HUES6 (cell line): ENCODE results near the gene C16orf82.
"Not testable (repeated sequence)": the region's sequence is repeated elsewhere in the genome, so short reads cannot be mapped to it uniquely, and the experiment has no call there.

ENCODE experiments used
- H3K27ac ChIP-seq: 2 replicates; pipeline ENCODE4 v1.7.0; 2013; ENCODE audit warnings: low read depth, mild to moderate bottlenecking, low read length, inconsistent platforms
- H3K27me3 ChIP-seq: 2 replicates; pipeline ENCODE4 v1.6.1; 2013; ENCODE audit warnings: low read length; ENCODE audit not compliant: control insufficient read depth, insufficient read depth
- H3K36me3 ChIP-seq: 2 replicates; pipeline ENCODE4 v1.6.1; 2013; ENCODE audit warnings: low read length; ENCODE audit not compliant: control insufficient read depth, insufficient read depth
- H3K4me1 ChIP-seq: 2 replicates; pipeline ENCODE4 v1.6.1; 2013; ENCODE audit warnings: low read length; ENCODE audit not compliant: control insufficient read depth, insufficient read depth
- H3K4me3 ChIP-seq: 2 replicates; pipeline ENCODE4 v1.5.1; 2013; ENCODE audit warnings: low read depth, low read length
- H3K9ac ChIP-seq: one replicate; pipeline ENCODE4 v1.6.1; 2013; ENCODE audit warnings: mild to moderate bottlenecking, low read length
- H3K9me3 ChIP-seq: 2 replicates; pipeline ENCODE4 v1.6.1; 2013; ENCODE audit warnings: low read depth, low read length; ENCODE audit not compliant: control insufficient read depth, insufficient read depth

The C16orf82 gene

GRCh38 chr16:27086031-27086430 lies 19.3 kb downstream of the C16orf82 start:
- H3K9me3 ChIP-seq, H3K27me3 ChIP-seq, H3K9ac ChIP-seq, H3K36me3 ChIP-seq, H3K27ac ChIP-seq, H3K4me3 ChIP-seq: not testable (repeated sequence)
- peaks cover 17% of the 10 kb centered on the region for H3K4me1 ChIP-seq

GRCh38 chr16:27088216-27088615 lies 21.5 kb downstream of the C16orf82 start:
- Histone ChIP-seq H3K36me3 (no peaks in the 10 kb centered on the region), H3K4me1 (peaks cover 12% of the 10 kb centered on the region), H3K9ac (no peak overlapping the region), H3K4me3 (no peak overlapping the region), H3K27me3 (no peaks in the 10 kb centered on the region), H3K9me3 (no peaks in the 10 kb centered on the region), H3K27ac (no peak overlapping the region)

GRCh38 chr16:27096375-27096774 lies 29.6 kb downstream of the C16orf82 start:
- no peaks in the 10 kb centered on the region for H3K4me1 ChIP-seq
- no peak overlapping the region for H3K9ac ChIP-seq
- no peak overlapping the region for H3K27ac ChIP-seq
- 0 out of 2 replicates have a peak, but pooled peaks cover 2% of the 10 kb centered on the region for H3K9me3 ChIP-seq
- no peaks in the 10 kb centered on the region for H3K36me3 ChIP-seq
- no peaks in the 10 kb centered on the region for H3K27me3 ChIP-seq
- no peak overlapping the region for H3K4me3 ChIP-seq

- Histone ChIP-seq H3K27me3 (no peaks in the 10 kb centered on the region), H3K36me3 (no peaks in the 10 kb centered on the region), H3K4me1 (no peaks in the 10 kb centered on the region), H3K9ac (no peak overlapping the region), H3K27ac (no peak overlapping the region), H3K9me3 (0 out of 2 replicates have a peak, but pooled peaks cover 2% of the 10 kb centered on the region), H3K4me3 (no peak overlapping the region)
These were observed 31.1 kb downstream of the C16orf82 start for GRCh38 chr16:27097800-27098230.

- Histone ChIP-seq H3K9me3 (0 out of 2 replicates have a peak, but pooled peaks cover 2% of the 10 kb centered on the region), H3K4me3 (no peak overlapping the region), H3K36me3 (no peaks in the 10 kb centered on the region), H3K4me1 (no peaks in the 10 kb centered on the region), H3K27me3 (no peaks in the 10 kb centered on the region), H3K27ac (no peak overlapping the region), H3K9ac (no peak overlapping the region)
These were observed 31.8 kb downstream of the C16orf82 start for GRCh38 chr16:27098366-27099049.

- Histone ChIP-seq H3K4me1 (0 out of 2 replicates have a peak, but pooled peaks cover 2% of the 10 kb centered on the region), H3K9me3 (0 out of 2 replicates have a peak, but pooled peaks cover 3% of the 10 kb centered on the region), H3K27me3 (no peaks in the 10 kb centered on the region), H3K27ac (no peak overlapping the region), H3K4me3 (no peak overlapping the region), H3K36me3 (no peaks in the 10 kb centered on the region), H3K9ac (no peak overlapping the region)
These were observed 36.2 kb downstream of the C16orf82 start for GRCh38 chr16:27102701-27103575.

GRCh38 chr16:27103954-27104353 lies 37.2 kb downstream of the C16orf82 start:
- 0 out of 2 replicates have a peak, but pooled peaks cover 5% of the 10 kb centered on the region for H3K4me1 ChIP-seq
- H3K27ac ChIP-seq, result no peak overlapping the region
- H3K27me3 ChIP-seq, result peaks cover 2% of the 10 kb centered on the region
- H3K9ac ChIP-seq, result no peak overlapping the region
- H3K9me3 ChIP-seq, result 0 out of 2 replicates have a peak, but pooled peaks cover 3% of the 10 kb centered on the region
- H3K36me3 ChIP-seq, result no peaks in the 10 kb centered on the region
- H3K4me3 ChIP-seq, result no peak overlapping the region

- H3K27me3 ChIP-seq, result peaks cover 8% of the 10 kb centered on the region
- H3K9me3 ChIP-seq, result 0 out of 2 replicates have a peak, but pooled peaks cover 3% of the 10 kb centered on the region
- H3K4me3 ChIP-seq, result no peak overlapping the region
- H3K36me3 ChIP-seq, result no peaks in the 10 kb centered on the region
- no peak overlapping the region for H3K27ac ChIP-seq
- peaks cover 13% of the 10 kb centered on the region for H3K4me1 ChIP-seq
- no peak overlapping the region for H3K9ac ChIP-seq
These were observed 39.6 kb downstream of the C16orf82 start for GRCh38 chr16:27106305-27106704.

GRCh38 chr16:27107185-27107592 lies 40.5 kb downstream of the C16orf82 start:
- Histone ChIP-seq H3K9ac (no peak overlapping the region), H3K9me3 (0 out of 2 replicates have a peak, but pooled peaks cover 3% of the 10 kb centered on the region), H3K4me1 (peaks cover 13% of the 10 kb centered on the region), H3K27ac (no peak overlapping the region), H3K36me3 (no peaks in the 10 kb centered on the region), H3K27me3 (peaks cover 8% of the 10 kb centered on the region), H3K4me3 (no peak overlapping the region)

- Histone ChIP-seq H3K9ac (no peak overlapping the region), H3K36me3 (no peaks in the 10 kb centered on the region), H3K27me3 (peaks cover 8% of the 10 kb centered on the region), H3K9me3 (0 out of 2 replicates have a peak, but pooled peaks cover 3% of the 10 kb centered on the region), H3K4me1 (peaks cover 13% of the 10 kb centered on the region), H3K27ac (no peak overlapping the region), H3K4me3 (no peak overlapping the region)
These were observed 41.5 kb downstream of the C16orf82 start for GRCh38 chr16:27108051-27108770.
